K562 (cell line): ENCODE measurements around the gene ATE1.

Experiments
- CTCF ChIP-seq, 3 experiments: IDR thresholded peaks in 2 of 3; conservative IDR thresholded peaks in 1 of 3; 2 replicates each; pipeline ENCODE4 v1.5.1; 2011 to 2012; ENCODE audit warnings: low read length in 3 of 3, mild to moderate bottlenecking in 3 of 3, control low read depth in 2 of 3, improper control_type of control experiment in 1 of 3, inconsistent platforms in 1 of 3, low read depth in 1 of 3, mixed read lengths in 1 of 3, moderate library complexity in 1 of 3; ENCODE audit not compliant: insufficient read depth in 2 of 3
- E2F4 ChIP-seq: sonication (generic); formaldehyde crosslinking; IDR thresholded peaks from 2 replicates; pipeline ENCODE4 v1.8.0; 2022; ENCODE audit warnings: mild to moderate bottlenecking, low read depth, missing genetic modification reagents
- EGR1 ChIP-seq: fragments of 450-650 bp; conservative IDR thresholded peaks from 2 replicates; pipeline ENCODE4 v1.6.1; 2017; ENCODE audit warnings: mild to moderate bottlenecking
- ELF4 ChIP-seq: fragments of 450-650 bp; formaldehyde crosslinking; IDR thresholded peaks from 2 replicates; pipeline ENCODE4 v1.4.0; 2022; ENCODE audit warnings: missing genetic modification characterization
- ETV6 ChIP-seq, 3 experiments: fragments of 150-350 bp in 1 of 3; sonication (generic) in 1 of 3; formaldehyde crosslinking in 1 of 3; IDR thresholded peaks; 2 replicates each; pipeline versions ENCODE4 v1.6.1 to v1.8.0; 2014 to 2022; ENCODE audit warnings: borderline replicate concordance in 2 of 3, low read depth in 2 of 3, antibody characterized with exemption in 1 of 3, low read length in 1 of 3, mild to moderate bottlenecking in 1 of 3, missing genetic modification reagents in 1 of 3
- RAD21 ChIP-seq, 2 experiments: fragments of 250-450 bp in 1 of 2; fragments of 450-650 bp in 1 of 2; sonication (Bioruptor Pico) in 1 of 2; formaldehyde crosslinking in 1 of 2; IDR thresholded peaks in 1 of 2; conservative IDR thresholded peaks in 1 of 2; 2 replicates each; pipeline versions ENCODE4 v1.4.0 to v1.8.0; 2020 to 2022; ENCODE audit warnings: mild to moderate bottlenecking in 2 of 2, moderate library complexity in 1 of 2
- SRF ChIP-seq, 2 experiments: fragments of 250-450, 450-650 bp in 1 of 2; sonication (Bioruptor Pico) in 1 of 2; sonication (generic) in 1 of 2; formaldehyde crosslinking; IDR thresholded peaks; 2 replicates each; pipeline versions ENCODE4 v1.5.0 to v1.5.1; 2020 to 2022; ENCODE audit warnings: mild to moderate bottlenecking in 1 of 2, missing genetic modification reagents in 1 of 2
- VEZF1 ChIP-seq: fragments of 200-800 bp; sonication (Bioruptor generic); IDR thresholded peaks from 2 replicates; pipeline ENCODE4 v1.6.1; 2017; ENCODE audit warnings: missing genetic modification characterization, missing compliant biosample characterization

DNA sequence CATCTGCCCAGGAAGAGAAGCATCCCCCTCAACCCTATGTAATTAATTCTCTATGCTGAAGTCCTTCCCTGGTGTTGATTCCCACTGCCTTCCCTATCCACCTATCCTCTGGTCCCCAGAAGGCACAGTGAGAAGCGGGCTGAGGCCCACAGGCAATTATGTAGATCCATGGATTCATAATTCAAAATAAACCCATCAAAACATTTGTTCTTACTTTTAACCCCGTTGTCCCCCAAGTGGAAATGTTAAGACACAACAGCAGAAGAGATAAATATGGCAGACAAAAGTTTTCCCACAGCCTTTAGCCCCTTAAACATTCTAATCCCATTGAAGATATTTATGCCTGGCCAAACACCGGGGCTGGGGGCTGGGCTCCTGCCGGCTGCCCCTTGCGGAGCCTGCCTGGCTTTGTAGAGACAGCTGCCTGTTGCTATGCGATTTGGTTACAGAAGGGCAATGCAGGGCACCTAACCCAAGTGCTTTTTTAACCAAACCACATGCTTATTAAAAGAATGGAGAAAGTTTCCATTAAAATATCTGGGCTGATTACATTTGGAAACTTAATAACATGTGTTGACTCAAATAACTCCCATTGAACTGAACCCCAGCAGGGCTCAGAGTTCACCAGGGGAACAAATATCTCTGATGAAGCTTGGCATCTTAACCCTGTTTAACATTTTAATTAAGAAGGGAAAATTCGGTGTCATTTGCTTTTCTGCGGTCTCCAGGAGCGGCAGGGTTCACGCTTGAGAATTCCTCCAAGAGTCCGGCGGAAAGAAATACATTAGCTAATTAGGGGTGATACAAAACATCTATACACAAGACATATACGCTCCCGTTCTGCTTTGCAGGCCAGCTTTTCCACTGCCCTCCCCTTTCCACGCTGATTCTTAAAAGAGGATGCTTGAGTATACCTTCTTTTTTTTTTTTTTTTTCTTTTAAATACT is 218.8 kb downstream of the ATE1 start:
- TF ChIP-seq ELF4 = no peak
- TF ChIP-seq RAD21 (CRISPR knock-in tag; conservative IDR thresholded peaks at IDR 0.05 in 1 of 2, IDR thresholded peaks at IDR 0.05 in 1 of 2) = no peak
- no peak for TF ChIP-seq CTCF (IDR thresholded peaks at IDR 0.05 in 2 of 3, conservative IDR thresholded peaks at IDR 0.05 in 1 of 3; ENCODE audit: insufficient read depth in 2 of 3, low read depth in 1 of 3, low read length in 3 of 3)
- no peak for TF ChIP-seq SRF (CRISPR knock-in tag; IDR thresholded peaks at IDR 0.05)
- TF ChIP-seq VEZF1 (CRISPR knock-in tag) = no peak
- TF ChIP-seq EGR1 = no peak
- TF ChIP-seq E2F4 (CRISPR knock-in tag) = no peak
- TF ChIP-seq ETV6 (IDR thresholded peaks at IDR 0.05; ENCODE audit: borderline replicate concordance in 1 of 2, low read depth in 2 of 2, low read length in 1 of 2) = no peak
- TF ChIP-seq ETV6 (CRISPR knock-in tag; IDR thresholded peaks at IDR 0.05; ENCODE audit: borderline replicate concordance) = no peak
